Lung (tissue), 12 donors: Measurements from ENCODE around the gene IL2RG. TPM values are rescaled to one million over a fixed set of nuclear protein-coding genes. Genes with fewer than 3 reads are reported as not detected.
A peak's percentile ranks its signal among the peaks of the same experiment; 100 is the strongest.

Experiments
- ATAC-seq: fragments of 200-7000 bp; cut with Tn5 transposase; one replicate; pipeline ENCODE4 v1.9.1; 2020; ENCODE audit warnings: moderate number of reproducible peaks; ENCODE audit not compliant: insufficient read depth, low FRiP score
- DNase-seq, 3 donors: peaks; one replicate each; pipeline ENCODE4 v3.0.0-alpha.2; 2013 to 2017
- H3K27ac ChIP-seq, 2 donors: one replicate each; pipeline ENCODE4 v1.5.1; 2013; ENCODE audit warnings: mild to moderate bottlenecking in 2 of 2, moderate library complexity in 2 of 2, control low read depth in 1 of 2, inconsistent platforms in 1 of 2, low read depth in 1 of 2, low read length in 1 of 2
- H3K27me3 ChIP-seq, 3 donors: one replicate each; pipeline ENCODE4 v1.5.1; 2013; ENCODE audit warnings: low read length in 2 of 3; ENCODE audit not compliant: control insufficient read depth in 3 of 3, insufficient read depth in 3 of 3
- H3K36me3 ChIP-seq, 4 donors: one replicate each; pipeline ENCODE4 v1.5.1; 2013; ENCODE audit warnings: low read length in 4 of 4, mild to moderate bottlenecking in 1 of 4, moderate library complexity in 1 of 4; ENCODE audit not compliant: control insufficient read depth in 4 of 4, insufficient read depth in 4 of 4
- H3K4me1 ChIP-seq, 5 donors: one replicate each; pipeline ENCODE4 v1.5.1; 2013; ENCODE audit warnings: low read length in 5 of 5, mild to moderate bottlenecking in 2 of 5, moderate library complexity in 1 of 5; ENCODE audit not compliant: control insufficient read depth in 5 of 5, insufficient read depth in 5 of 5
- H3K4me3 ChIP-seq: one replicate; pipeline ENCODE4 v1.5.1; 2013; ENCODE audit warnings: mild to moderate bottlenecking, control low read depth, moderate library complexity
- H3K9ac ChIP-seq, 2 donors: one replicate each; pipeline ENCODE4 v1.5.1; 2013; ENCODE audit warnings: low read length in 2 of 2, control low read depth in 1 of 2; ENCODE audit not compliant: insufficient read depth in 1 of 2
- H3K9me3 ChIP-seq, 4 donors: one replicate each; pipeline ENCODE4 v1.5.1; 2013; ENCODE audit warnings: low read length in 3 of 4, mild to moderate bottlenecking in 1 of 4, moderate library complexity in 1 of 4; ENCODE audit not compliant: control insufficient read depth in 4 of 4, insufficient read depth in 3 of 4
- WGBS, 2 donors: extraction: QIAGEN DNeasy Blood & Tissue Kit; methylation state at CpG; one replicate each; pipeline ENCODE4 v1.1.7; 2013; 5-methylcytosine and 5-hydroxymethylcytosine counted together
- polyA plus RNA-seq, 2 donors: library from polyadenylated mRNA; stranded (reverse); fragments of 200-250 nt; gene quantifications; one replicate each; pipeline ENCODE4 v1.2.1, GENCODE V29; 2013
- total RNA-seq, 2 donors: library from RNA; depleted of rRNA in 1 of 2; stranded (reverse); fragments of >200 nt in 1 of 2; gene quantifications; one replicate each; pipeline ENCODE4 v1.2.1, GENCODE V29; 2014 to 2021
- TF ChIP-seq, protein P1 (sequence below): IDR thresholded peaks from 2 replicates; pipeline ENCODE4 v1.5.1; 2012; ENCODE audit warnings: mild to moderate bottlenecking; ENCODE audit errors: control extremely low read depth, extremely low read depth
- donor health status: control.
- donor health status: control.
- donor health status: Bipolar disorder and iron deficiency.
- donor health status: healthy.
- donor health status: DM: yes; HTN: yes; CAD: no.

IL2RG gene
- total and polyA plus RNA-seq, 4 donors = 13.5 to 136 (median 19.9) TPM

DNA sequence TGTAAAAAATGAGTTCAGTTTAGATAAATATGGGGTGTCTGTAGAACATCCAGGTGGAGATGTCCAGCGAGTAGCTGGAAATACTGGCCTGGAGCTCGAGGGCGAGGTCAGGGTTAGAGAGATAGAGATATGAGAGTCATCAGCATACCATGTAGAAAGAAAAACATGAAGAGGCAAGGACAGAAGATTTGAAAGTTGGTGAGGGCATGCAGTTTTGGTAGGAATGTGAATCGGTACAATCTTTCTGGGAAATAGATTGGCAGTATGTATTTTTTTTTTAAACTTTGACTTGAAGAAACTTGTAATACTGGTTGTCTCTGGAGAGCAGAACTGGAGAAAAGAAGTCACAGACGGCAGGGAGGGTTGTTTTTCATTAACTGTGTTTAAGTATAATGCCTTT is 40.8 kb downstream of the IL2RG start:
- Histone ChIP-seq H3K36me3 (no peaks in the 10 kb centered on the region), H3K9ac (no peak overlapping the region), H3K27ac (no peak overlapping the region), H3K4me1 (peaks cover 0 to 4% (median 0%) of the 10 kb centered on the region in 5 donors), H3K27me3 (no peaks in the 10 kb centered on the region), H3K4me3 (no peak overlapping the region), H3K9me3 (peaks cover 0 to 4% (median 0%) of the 10 kb centered on the region in 4 donors)
- WGBS, 2 donors = 61 to 89% methylated on average over 5 of the region's 5 CpGs
- ATAC-seq (no peak), DNase-seq (no peak)
- TF ChIP-seq, protein P1, sequence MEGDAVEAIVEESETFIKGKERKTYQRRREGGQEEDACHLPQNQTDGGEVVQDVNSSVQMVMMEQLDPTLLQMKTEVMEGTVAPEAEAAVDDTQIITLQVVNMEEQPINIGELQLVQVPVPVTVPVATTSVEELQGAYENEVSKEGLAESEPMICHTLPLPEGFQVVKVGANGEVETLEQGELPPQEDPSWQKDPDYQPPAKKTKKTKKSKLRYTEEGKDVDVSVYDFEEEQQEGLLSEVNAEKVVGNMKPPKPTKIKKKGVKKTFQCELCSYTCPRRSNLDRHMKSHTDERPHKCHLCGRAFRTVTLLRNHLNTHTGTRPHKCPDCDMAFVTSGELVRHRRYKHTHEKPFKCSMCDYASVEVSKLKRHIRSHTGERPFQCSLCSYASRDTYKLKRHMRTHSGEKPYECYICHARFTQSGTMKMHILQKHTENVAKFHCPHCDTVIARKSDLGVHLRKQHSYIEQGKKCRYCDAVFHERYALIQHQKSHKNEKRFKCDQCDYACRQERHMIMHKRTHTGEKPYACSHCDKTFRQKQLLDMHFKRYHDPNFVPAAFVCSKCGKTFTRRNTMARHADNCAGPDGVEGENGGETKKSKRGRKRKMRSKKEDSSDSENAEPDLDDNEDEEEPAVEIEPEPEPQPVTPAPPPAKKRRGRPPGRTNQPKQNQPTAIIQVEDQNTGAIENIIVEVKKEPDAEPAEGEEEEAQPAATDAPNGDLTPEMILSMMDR = no peak

DNA sequence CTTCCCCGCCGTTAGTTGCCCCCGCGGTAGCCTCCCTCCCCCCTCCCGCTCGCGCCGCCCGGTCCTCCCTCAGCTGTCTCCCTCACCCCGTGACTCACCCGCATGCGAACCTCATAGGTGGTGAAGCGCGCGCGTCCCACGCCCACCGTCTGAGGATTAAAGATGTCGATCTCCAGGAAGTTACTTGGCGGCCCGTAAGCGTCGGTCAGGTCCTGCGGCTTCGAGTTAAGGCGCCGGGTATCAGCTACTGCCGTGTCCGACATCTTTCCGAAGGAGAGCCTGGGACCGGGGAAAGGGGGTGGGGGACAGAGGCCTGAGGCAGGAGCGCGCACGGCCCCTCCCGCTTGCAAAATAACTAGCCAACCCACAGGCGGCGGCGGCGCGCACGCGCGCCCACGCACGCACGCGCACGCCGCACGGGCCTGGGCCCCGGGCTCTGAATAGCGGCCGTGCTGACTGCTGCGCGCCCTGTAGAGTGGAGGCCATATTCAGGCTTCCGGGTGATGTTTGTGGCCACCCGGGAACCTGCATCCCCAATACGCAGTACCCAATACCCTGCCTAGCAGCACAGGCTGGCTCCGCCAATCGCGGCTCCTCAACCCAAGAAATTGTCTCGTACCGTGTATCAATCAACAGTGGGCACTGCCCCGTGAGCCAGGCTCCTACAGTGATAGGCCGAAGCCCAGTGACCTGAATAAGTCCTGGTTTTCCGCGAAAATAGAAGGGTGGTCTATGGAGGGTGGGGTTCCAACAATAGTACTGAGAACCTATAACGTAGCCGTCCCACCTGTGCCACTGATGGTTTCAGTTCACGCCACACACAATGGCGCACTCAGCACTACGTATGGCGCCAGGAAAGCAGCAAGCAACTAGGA is 43.1 kb downstream of the IL2RG start, which contains the start of gene SNX12:
TSS of gene SNX12 (minus strand) at position 291 of the 875 bp plus-strand sequence. CDS start at position 263, 28 bp downstream.
- DNase-seq (peak; percentile 93 to 96 (median 95)), ATAC-seq (peak; percentile 98)
- peaks cover 0 to 4% (median 0%) of the 10 kb centered on the region in 5 donors for H3K4me1 ChIP-seq
- peak within 1 kb of the TSS; percentile 82 for H3K27ac ChIP-seq
- no peaks in the 10 kb centered on the region for H3K36me3 ChIP-seq
- 0 to 34% methylated on average over 33 to 73 of the region's 73 CpGs for WGBS, 2 donors
- H3K9me3 ChIP-seq = peaks cover 0 to 4% (median 0%) of the 10 kb centered on the region in 4 donors
- H3K4me3 ChIP-seq = peak within 1 kb of the TSS; percentile 51
- peak within 1 kb of the TSS; percentile 11 to 82 for H3K9ac ChIP-seq
- no peaks in the 10 kb centered on the region for H3K27me3 ChIP-seq
- TF ChIP-seq, protein P1 = peak; percentile 44

DNA sequence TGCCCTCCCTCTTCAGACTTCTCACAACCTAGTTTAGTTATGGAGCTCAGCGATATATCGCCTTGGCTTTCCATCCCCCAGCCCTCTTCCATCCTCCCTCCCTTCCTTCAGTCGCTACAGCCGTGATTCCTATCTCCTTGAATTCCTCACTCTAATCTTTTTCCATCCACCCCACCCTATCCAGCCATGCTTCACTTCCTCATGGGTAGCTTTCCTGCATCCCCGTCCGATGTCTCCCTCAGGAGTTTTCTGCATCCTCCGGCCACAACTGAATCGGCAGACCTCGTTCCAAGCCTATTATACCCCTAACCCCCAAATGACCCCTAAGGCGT is 43.7 kb downstream of the IL2RG start:
- peak overlapping the region; percentile 73 to 82 for H3K27ac ChIP-seq
- H3K36me3 ChIP-seq = peaks cover 0 to 3% (median under 1%) of the 10 kb centered on the region in 4 donors
- H3K9me3 ChIP-seq = peaks cover 0 to 4% (median 0%) of the 10 kb centered on the region in 4 donors
- ATAC-seq (no peak), DNase-seq (no peak)
- no peaks in the 10 kb centered on the region for H3K27me3 ChIP-seq
- peak overlapping the region; percentile 51 for H3K4me3 ChIP-seq
- TF ChIP-seq, protein P1 = no peak
- WGBS, 2 donors = 1 to 35% methylated on average over 10 of the region's 10 CpGs
- peaks cover 0 to 4% (median 0%) of the 10 kb centered on the region in 5 donors for H3K4me1 ChIP-seq
- peak overlapping the region in 1 of 2 donors; percentile 82 for H3K9ac ChIP-seq
